Measurements from ENCODE around the gene SORCS2.

SORCS2 gene

DNA sequence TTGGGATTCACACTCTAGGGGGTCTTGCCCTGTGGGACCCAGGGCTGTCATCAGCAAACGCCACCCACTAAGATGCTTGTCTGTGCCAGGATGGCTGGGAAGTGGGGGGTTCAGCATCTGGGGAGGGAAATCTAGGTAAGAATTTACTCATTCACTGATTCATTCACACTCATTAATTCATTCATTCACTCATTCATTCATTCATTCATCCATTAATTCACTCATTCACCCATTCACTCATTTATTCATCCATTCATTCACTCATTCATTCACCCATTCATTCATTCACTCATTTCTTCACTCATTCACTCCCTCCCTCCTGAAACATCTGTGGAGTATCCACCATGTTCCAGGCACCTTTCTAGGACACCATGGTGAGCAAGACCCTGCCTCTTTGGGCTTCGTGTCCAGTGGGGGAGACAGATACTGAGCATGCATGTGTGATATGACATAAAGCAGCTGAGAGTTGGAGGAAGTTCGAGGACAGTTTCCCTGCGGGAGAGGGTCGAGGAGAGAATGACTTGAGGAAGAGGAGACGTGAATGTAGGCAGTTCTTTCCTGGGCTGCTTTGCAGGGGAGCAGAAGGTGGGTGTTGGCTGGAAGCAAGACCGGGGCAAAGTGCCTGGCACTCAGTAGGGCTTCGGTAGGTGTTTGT lies 90.6 kb downstream of the SORCS2 start:
- Histone ChIP-seq H4K20me1 (ENCODE audit: insufficient read depth, low read length) (no peaks in the 10 kb centered on the region), H2AFZ (ENCODE audit: low read depth, low read length) (no peak overlapping the region), H3K27ac (ENCODE audit: low read length) (no peak overlapping the region), H3K79me2 (ENCODE audit: low read length) (no peaks in the 10 kb centered on the region), H3K4me1 (ENCODE audit: low read length) (no peaks in the 10 kb centered on the region), H3K4me3 (ENCODE audit: low read length) (no peak overlapping the region), H3K36me3 (replicated peaks; ENCODE audit: low read depth, low read length) (no peaks in the 10 kb centered on the region), H3K27me3 (ENCODE audit: low read depth, low read length) (peaks cover 13% of the 10 kb centered on the region; the same call in 1 of the 2 replicates), H3K9me3 (ENCODE audit: insufficient read depth, low read length) (no peaks in the 10 kb centered on the region), H3K4me2 (ENCODE audit: low read length) (no peak overlapping the region), H3K9ac (ENCODE audit: low read length) (no peak overlapping the region)
- no peak for TF ChIP-seq EZH2phosphoT487 (IDR thresholded peaks at IDR 0.05; ENCODE audit: low read depth)

GRCh38 chr4:7285244-7286094 lies 93.1 kb downstream of the SORCS2 start:
- Histone ChIP-seq H3K27ac (ENCODE audit: low read length) (no peak overlapping the region), H3K79me2 (ENCODE audit: low read length) (no peaks in the 10 kb centered on the region), H3K27me3 (ENCODE audit: low read depth, low read length) (peaks cover 14% of the 10 kb centered on the region; the same call in 1 of the 2 replicates), H3K4me3 (ENCODE audit: low read length) (no peak overlapping the region), H3K9ac (ENCODE audit: low read length) (no peak overlapping the region), H2AFZ (ENCODE audit: low read depth, low read length) (no peak overlapping the region), H3K36me3 (replicated peaks; ENCODE audit: low read depth, low read length) (no peaks in the 10 kb centered on the region), H3K4me1 (ENCODE audit: low read length) (no peaks in the 10 kb centered on the region), H3K4me2 (ENCODE audit: low read length) (no peak overlapping the region), H3K9me3 (ENCODE audit: insufficient read depth, low read length) (no peaks in the 10 kb centered on the region), H4K20me1 (ENCODE audit: insufficient read depth, low read length) (no peaks in the 10 kb centered on the region)
- no peak for TF ChIP-seq EZH2phosphoT487 (IDR thresholded peaks at IDR 0.05; ENCODE audit: low read depth)
- TF ChIP-seq, protein P1, sequence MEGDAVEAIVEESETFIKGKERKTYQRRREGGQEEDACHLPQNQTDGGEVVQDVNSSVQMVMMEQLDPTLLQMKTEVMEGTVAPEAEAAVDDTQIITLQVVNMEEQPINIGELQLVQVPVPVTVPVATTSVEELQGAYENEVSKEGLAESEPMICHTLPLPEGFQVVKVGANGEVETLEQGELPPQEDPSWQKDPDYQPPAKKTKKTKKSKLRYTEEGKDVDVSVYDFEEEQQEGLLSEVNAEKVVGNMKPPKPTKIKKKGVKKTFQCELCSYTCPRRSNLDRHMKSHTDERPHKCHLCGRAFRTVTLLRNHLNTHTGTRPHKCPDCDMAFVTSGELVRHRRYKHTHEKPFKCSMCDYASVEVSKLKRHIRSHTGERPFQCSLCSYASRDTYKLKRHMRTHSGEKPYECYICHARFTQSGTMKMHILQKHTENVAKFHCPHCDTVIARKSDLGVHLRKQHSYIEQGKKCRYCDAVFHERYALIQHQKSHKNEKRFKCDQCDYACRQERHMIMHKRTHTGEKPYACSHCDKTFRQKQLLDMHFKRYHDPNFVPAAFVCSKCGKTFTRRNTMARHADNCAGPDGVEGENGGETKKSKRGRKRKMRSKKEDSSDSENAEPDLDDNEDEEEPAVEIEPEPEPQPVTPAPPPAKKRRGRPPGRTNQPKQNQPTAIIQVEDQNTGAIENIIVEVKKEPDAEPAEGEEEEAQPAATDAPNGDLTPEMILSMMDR (IDR thresholded peaks at IDR 0.05; ENCODE audit: low read depth, low read length): no peak

DNA sequence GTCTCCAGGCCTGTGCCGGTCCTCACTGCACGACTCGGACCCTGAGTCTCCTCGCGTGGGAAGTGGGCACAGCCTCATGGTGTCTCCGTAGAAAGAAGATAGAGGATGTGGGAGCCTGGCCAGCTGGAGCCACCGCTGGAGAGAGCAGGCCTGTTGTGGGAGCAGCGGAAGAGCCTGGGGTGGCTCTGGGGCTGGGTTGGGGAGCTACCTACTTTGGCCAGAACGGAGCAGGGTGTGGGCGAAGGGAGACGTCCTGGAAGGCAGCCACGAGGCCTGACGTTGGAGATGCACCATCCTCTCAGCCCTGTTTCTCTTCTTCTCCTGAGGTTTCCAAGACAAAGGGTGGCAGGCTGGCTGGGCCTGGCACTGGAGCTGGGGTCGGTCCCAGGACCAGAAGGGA lies 93.8 kb downstream of the SORCS2 start:
- peaks cover 14% of the 10 kb centered on the region; the same call in 1 of the 2 replicates for H3K27me3 ChIP-seq (ENCODE audit: low read depth, low read length)
- TF ChIP-seq, protein P1 (IDR thresholded peaks at IDR 0.05; ENCODE audit: low read depth, low read length): no peak
- TF ChIP-seq EZH2phosphoT487 (IDR thresholded peaks at IDR 0.05; ENCODE audit: low read depth): no peak

GRCh38 chr4:7286798-7287197 lies 94.5 kb downstream of the SORCS2 start:
- Histone ChIP-seq H3K27me3 (ENCODE audit: low read depth, low read length) (peaks cover 14% of the 10 kb centered on the region; the same call in 1 of the 2 replicates), H3K4me2 (ENCODE audit: low read length) (no peak overlapping the region), H4K20me1 (ENCODE audit: insufficient read depth, low read length) (no peaks in the 10 kb centered on the region), H3K27ac (ENCODE audit: low read length) (no peak overlapping the region), H3K9me3 (ENCODE audit: insufficient read depth, low read length) (no peaks in the 10 kb centered on the region), H3K4me3 (ENCODE audit: low read length) (no peak overlapping the region), H3K36me3 (replicated peaks; ENCODE audit: low read depth, low read length) (no peaks in the 10 kb centered on the region), H3K4me1 (ENCODE audit: low read length) (no peaks in the 10 kb centered on the region), H3K9ac (ENCODE audit: low read length) (no peak overlapping the region), H3K79me2 (ENCODE audit: low read length) (no peaks in the 10 kb centered on the region), H2AFZ (ENCODE audit: low read depth, low read length) (no peak overlapping the region)
- TF ChIP-seq EZH2phosphoT487 (IDR thresholded peaks at IDR 0.05; ENCODE audit: low read depth): no peak

More for the DNA sequence above, 93.8 kb downstream of the SORCS2 start:
- H4K20me1 ChIP-seq (ENCODE audit: insufficient read depth, low read length): no peaks in the 10 kb centered on the region
- no peak overlapping the region for H3K4me3 ChIP-seq (ENCODE audit: low read length)
- no peak overlapping the region for H3K9ac ChIP-seq (ENCODE audit: low read length)
- no peaks in the 10 kb centered on the region for H3K79me2 ChIP-seq (ENCODE audit: low read length)
- H3K9me3 ChIP-seq (ENCODE audit: insufficient read depth, low read length): no peaks in the 10 kb centered on the region
- H3K4me2 ChIP-seq (ENCODE audit: low read length): no peak overlapping the region
- H3K27ac ChIP-seq (ENCODE audit: low read length): no peak overlapping the region
- no peaks in the 10 kb centered on the region for H3K36me3 ChIP-seq (replicated peaks; ENCODE audit: low read depth, low read length)
- H3K4me1 ChIP-seq (ENCODE audit: low read length): no peaks in the 10 kb centered on the region
- no peak overlapping the region for H2AFZ ChIP-seq (ENCODE audit: low read depth, low read length)
